Suprapubic skin (tissue), 3 donors: Measurements from ENCODE around the gene PRKAG2.

ENCODE experiments used
- CTCF ChIP-seq, 2 donors: fragments of 200-600 bp in 1 of 2; fragments of 450-650 bp in 1 of 2; sonication (generic) in 1 of 2; IDR thresholded peaks; one replicate each; pipeline ENCODE4 v1.5.1; 2016 to 2019; ENCODE audit warnings: antibody characterized with exemption in 2 of 2, mild to moderate bottlenecking in 1 of 2, moderate library complexity in 1 of 2
- EP300 ChIP-seq: sonication (generic); formaldehyde crosslinking; IDR thresholded peaks from one replicate; pipeline ENCODE4 v1.6.1; 2017; ENCODE audit warnings: antibody characterized with exemption

- no peak for TF ChIP-seq EP300
- TF ChIP-seq CTCF (IDR thresholded peaks at IDR 0.05): no peak
Observed at GRCh38 chr7:151764056-151764920, 112.6 kb downstream of the PRKAG2 start.
